ENCODE measurements around the gene NEIL3.

The NEIL3 gene

GRCh38 chr4:177405508-177405907 is 95.8 kb downstream of the NEIL3 start:
- in situ Hi-C loops (cut with HindIII; ENCODE audit: low sequenced_read_pairs), result no loop called here

GRCh38 chr4:177408023-177408422 is 98.3 kb downstream of the NEIL3 start:
- in situ Hi-C loops (cut with HindIII; ENCODE audit: low sequenced_read_pairs), result no loop called here

DNA sequence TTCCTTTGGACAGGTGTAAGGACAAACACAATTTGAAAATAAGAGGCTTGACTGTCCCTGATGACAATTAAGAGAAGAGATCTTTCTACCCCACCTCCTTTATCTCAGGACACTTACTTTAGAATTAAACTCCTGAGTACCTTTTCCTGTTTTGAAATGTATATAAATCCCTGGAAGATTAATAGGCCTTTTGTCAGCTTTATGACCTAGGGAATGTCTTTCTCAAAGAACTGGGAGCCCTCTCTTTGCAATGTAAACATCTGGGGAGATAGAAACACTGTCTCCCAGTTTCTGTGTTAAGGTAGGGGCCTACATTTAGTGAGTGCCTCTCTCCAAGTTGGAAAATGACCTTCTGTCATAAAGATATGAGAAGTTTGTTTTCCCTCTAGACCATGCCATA is 100.9 kb downstream of the NEIL3 start:
- in situ Hi-C loops (cut with HindIII; ENCODE audit: low sequenced_read_pairs), result no loop called here

- in situ Hi-C loops (cut with HindIII; ENCODE audit: low sequenced_read_pairs), result no loop called here
These were observed 102.3 kb downstream of the NEIL3 start for GRCh38 chr4:177411996-177412395.

Measured in DLD1 (cell line).